GM12872 (cell line): ENCODE results near the gene PPP2R3B.

ENCODE experiments used
- TF ChIP-seq, protein P1 (sequence below): IDR thresholded peaks from 3 replicates; pipeline ENCODE4 v1.5.1; 2011; ENCODE audit warnings: low read depth, mild to moderate bottlenecking, low read length, moderate library complexity; ENCODE audit not compliant: insufficient read depth

The PPP2R3B gene

DNA sequence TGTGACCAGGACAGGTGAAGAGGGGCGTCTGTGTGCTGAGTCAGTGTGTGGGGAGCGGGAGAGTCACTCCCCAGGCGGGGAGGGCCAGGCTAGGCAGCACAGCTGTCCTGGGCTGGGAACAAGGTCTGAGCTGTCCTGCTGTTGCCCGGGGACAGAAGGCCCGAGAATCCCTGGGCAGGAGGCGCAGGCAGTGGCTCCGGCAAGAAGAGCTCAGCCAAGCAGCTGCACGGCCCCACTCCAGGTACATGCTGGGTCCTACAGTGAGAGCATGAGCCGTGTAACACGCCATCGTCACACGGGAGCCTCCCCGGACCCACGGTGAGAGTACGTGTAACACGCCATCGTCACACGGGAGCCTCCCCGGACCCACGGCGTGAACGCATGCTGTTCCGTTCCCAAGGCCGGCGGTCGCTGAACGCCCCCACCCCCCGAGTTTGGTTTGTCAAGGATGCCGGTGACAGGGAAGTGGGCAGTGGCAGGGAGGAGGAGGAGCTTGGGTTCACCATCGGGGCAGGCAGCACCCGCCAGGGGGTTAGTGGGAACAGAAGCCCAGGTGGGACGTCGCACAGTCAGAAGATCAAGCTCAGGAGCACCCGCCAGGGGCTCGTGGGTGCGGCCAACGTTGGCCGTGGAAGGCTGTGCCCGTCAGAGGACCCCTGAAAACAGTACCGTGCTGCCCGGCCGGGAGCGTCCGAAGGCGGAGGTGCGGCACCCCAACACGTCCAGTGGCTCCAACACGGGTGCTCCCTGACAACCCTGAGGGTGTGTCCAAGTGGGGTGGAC is 15.6 kb downstream of the PPP2R3B start:
- TF ChIP-seq, protein P1, sequence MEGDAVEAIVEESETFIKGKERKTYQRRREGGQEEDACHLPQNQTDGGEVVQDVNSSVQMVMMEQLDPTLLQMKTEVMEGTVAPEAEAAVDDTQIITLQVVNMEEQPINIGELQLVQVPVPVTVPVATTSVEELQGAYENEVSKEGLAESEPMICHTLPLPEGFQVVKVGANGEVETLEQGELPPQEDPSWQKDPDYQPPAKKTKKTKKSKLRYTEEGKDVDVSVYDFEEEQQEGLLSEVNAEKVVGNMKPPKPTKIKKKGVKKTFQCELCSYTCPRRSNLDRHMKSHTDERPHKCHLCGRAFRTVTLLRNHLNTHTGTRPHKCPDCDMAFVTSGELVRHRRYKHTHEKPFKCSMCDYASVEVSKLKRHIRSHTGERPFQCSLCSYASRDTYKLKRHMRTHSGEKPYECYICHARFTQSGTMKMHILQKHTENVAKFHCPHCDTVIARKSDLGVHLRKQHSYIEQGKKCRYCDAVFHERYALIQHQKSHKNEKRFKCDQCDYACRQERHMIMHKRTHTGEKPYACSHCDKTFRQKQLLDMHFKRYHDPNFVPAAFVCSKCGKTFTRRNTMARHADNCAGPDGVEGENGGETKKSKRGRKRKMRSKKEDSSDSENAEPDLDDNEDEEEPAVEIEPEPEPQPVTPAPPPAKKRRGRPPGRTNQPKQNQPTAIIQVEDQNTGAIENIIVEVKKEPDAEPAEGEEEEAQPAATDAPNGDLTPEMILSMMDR: no peak

DNA sequence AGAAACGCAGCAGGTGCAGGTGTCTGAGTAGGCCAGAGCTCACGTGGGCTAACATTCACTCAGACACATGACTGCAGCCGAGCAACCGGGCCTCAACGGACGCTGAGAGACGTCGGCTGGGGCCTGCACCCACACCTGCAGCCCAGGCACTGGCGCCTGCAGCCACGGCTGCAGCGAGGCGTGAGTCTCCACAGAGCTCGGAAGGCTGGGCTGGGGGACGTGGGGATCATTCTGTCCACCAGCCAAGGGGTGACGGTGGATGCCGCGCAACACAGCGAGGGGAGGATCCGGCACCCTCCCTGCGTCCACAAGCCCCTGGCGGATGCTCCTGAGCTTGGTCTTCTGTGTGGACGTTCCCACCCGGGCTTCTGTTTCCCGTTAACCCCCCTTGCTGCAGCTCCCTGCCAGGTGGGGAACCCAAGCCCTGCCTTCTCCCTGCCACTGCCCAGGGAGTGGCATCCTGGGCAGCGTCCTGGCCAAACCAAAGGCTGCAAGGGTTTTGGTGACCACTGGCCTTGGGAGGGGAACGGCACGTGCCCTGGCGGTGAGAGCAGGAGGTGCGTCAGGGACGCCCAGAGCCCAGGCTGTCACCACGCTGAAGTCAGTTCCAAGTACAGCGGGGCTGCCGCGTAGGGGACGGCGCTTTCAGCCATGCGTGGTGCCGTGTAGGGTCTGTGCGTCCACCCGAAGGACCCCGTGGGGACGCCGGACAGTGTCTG is 16.3 kb downstream of the PPP2R3B start:
- TF ChIP-seq, protein P1: no peak

DNA sequence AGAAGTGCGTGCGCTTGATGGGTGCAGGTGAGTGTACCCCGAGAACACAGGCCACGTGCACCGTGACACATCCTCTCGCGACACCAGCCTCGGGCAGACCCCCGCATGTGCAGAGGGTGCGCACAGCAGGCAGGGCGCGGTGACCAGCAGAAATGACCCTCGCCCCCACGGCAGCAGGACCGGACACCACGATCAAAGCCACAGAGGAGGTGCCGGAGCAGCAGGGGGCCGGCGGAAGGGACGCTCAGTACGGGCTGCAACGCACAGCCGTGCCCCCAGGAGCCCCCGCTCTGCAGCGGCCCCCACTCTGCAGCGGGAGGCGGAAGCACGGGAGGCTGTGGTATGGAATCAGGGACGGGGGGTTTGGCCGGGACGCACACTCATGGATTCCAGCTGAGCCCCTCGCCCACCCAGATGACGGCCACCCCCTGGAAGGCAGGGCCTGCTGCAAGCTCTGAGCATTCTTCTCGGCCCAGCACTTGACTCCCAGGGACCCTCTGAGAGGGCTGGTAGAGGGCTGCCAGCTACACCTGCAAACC is 17.1 kb downstream of the PPP2R3B start:
- TF ChIP-seq, protein P1: no peak

DNA sequence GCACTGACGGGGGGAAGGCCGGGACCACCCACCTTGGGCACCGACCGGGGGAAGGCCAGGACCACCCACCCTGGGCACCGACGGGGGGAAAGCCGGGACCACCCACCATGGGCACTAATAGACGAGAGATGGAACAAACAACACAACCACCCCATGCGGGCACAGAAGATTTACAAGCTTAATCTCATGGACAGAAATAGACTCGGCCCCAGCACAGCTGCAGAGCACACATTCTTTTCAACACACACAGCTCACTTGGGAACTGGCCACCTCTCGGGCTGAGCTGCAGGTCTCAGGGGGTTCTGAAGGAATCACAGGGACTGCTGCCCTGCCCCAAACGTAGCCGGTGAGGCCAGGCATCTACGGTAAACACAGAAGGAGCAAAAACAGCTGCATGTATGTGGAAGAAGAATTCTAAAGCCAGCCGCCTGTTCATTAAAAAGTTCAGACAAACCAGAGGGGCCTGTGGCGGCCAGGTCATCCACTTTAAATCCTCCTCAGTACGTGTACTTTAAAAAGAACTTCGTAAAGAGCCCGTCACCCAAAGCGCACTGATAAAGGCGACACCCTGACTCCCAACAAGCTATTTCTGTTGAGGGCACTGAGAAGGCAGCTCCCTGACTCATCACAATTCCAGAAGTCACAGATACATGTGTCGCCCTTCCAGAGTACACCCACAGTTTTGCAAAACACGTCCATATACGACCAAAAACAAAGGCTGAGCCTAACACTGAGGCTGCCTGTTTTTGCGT is 17.7 kb downstream of the PPP2R3B start:
- TF ChIP-seq, protein P1: no peak

DNA sequence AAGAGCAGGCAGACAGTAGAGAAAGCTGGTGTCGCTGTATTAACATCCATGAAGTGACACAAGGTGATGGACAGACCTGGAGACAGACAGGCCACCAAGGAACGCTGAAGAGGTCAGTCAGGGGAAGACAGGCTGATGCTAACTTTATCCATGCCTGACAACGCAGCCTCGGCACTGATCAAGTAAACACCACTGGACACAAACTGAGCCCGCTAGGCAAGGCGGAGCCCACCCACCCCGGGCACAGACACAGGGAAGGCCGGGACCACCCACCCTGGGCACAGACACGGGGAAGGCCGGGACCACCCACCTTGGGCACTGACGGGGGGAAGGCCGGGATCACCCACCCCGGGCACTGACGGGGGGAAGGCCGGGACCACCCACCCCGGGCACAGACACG is 18.8 kb downstream of the PPP2R3B start:
- TF ChIP-seq, protein P1: no peak

DNA sequence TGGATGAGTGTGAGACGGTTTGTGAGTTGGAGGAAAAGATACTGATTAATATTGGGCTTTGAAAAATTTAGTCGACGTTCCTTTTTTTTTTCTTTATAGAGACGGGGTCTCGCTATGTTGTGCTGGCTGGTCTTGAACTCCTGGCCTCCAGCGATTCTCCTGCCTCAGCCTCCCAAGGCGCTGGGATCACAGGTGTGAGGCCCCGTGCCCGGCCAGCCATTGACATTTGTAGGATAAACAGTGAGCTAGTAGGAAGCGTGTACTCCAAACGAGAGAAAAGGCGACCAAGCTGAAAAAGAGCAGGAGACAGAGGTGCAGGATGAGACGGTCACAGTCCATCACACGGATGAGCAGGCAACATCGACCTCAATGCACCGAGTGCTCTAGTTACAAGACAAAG is 19.4 kb downstream of the PPP2R3B start:
- TF ChIP-seq, protein P1: no peak
